HepG2 (cell line): Measurements from ENCODE around the gene ZNF446. TPM values are rescaled to one million over a fixed set of nuclear protein-coding genes. Genes with fewer than 3 reads are reported as not detected.

Experiments
- CBX5 ChIP-seq: sonication (generic); formaldehyde crosslinking; IDR thresholded peaks from 2 replicates; pipeline ENCODE4 v1.4.0; 2020; ENCODE audit warnings: missing genetic modification reagents, borderline replicate concordance
- HHEX ChIP-seq: IDR thresholded peaks from 2 replicates; pipeline ENCODE4 v1.6.1; 2016; ENCODE audit warnings: control low read depth
- KDM1A ChIP-seq: IDR thresholded peaks from 2 replicates; pipeline ENCODE4 v1.6.1; 2016; ENCODE audit warnings: missing compliant biosample characterization
- KLF6 ChIP-seq: IDR thresholded peaks from 2 replicates; pipeline ENCODE4 v1.8.0; 2016; ENCODE audit warnings: missing biosample characterization, missing genetic modification reagents
- MXD3 ChIP-seq: IDR thresholded peaks from 2 replicates; pipeline ENCODE4 v1.6.1; 2016; ENCODE audit warnings: mild to moderate bottlenecking, missing biosample characterization, missing genetic modification reagents
- POGZ ChIP-seq: sonication (generic); formaldehyde crosslinking; IDR thresholded peaks from 2 replicates; pipeline ENCODE4 v1.4.0; 2020; ENCODE audit warnings: mild to moderate bottlenecking, missing genetic modification reagents
- REST ChIP-seq, 2 experiments: IDR thresholded peaks; 2 replicates each; pipeline ENCODE4 v1.6.1; 2011 to 2012; ENCODE audit warnings: low read length in 2 of 2, borderline replicate concordance in 1 of 2, low read depth in 1 of 2, mild to moderate bottlenecking in 1 of 2, moderate library complexity in 1 of 2
- SP1 ChIP-seq, 2 experiments: fragments of 450-650 bp in 1 of 2; sonication (generic) in 1 of 2; formaldehyde crosslinking in 1 of 2; IDR thresholded peaks; 2 replicates each; pipeline versions ENCODE4 v1.4.0 to v1.6.1; 2016 to 2020; ENCODE audit warnings: missing genetic modification reagents in 1 of 2
- SRY ChIP-seq: sonication (generic); formaldehyde crosslinking; IDR thresholded peaks from 2 replicates; pipeline ENCODE4 v1.8.0; 2022; ENCODE audit warnings: mild to moderate bottlenecking, missing genetic modification reagents
- SUZ12 ChIP-seq: fragments of 150-350 bp; IDR thresholded peaks from 2 replicates; pipeline ENCODE4 v1.6.1; 2014; ENCODE audit warnings: low read depth, low read length
- TP53 ChIP-seq: sonication (generic); formaldehyde crosslinking; conservative IDR thresholded peaks from 2 replicates; pipeline ENCODE4 v1.4.0; 2020; ENCODE audit warnings: missing genetic modification reagents
- U2AF2 ChIP-seq: fragments of 200-400 bp; formaldehyde crosslinking; IDR thresholded peaks from 2 replicates; pipeline ENCODE4 v1.6.1; 2017; ENCODE audit warnings: low read depth, mild to moderate bottlenecking, low read length
- ZMYM2 ChIP-seq: sonication (generic); formaldehyde crosslinking; IDR thresholded peaks from 2 replicates; pipeline ENCODE4 v1.8.0; 2022; ENCODE audit warnings: mild to moderate bottlenecking, missing genetic modification reagents
- ZNF12 ChIP-seq: sonication (generic); formaldehyde crosslinking; IDR thresholded peaks from 2 replicates; pipeline ENCODE4 v1.5.0; 2020; ENCODE audit warnings: missing genetic modification reagents
- ZNF354B ChIP-seq: sonication (generic); formaldehyde crosslinking; IDR thresholded peaks from 2 replicates; pipeline ENCODE4 v1.8.0; 2022; ENCODE audit warnings: mild to moderate bottlenecking, missing genetic modification reagents
- ZNF546 ChIP-seq: sonication (generic); formaldehyde crosslinking; conservative IDR thresholded peaks from 2 replicates; pipeline ENCODE4 v1.8.1; 2023; ENCODE audit warnings: mild to moderate bottlenecking, missing genetic modification reagents
- polyA plus RNA-seq, 8 experiments: library from polyadenylated mRNA; depleted of rRNA in 3 of 8; stranded (reverse) in 7 of 8; unstranded in 1 of 8; fragments of >200 nt; fragmentation: Illumina TruSeq in 4 of 8; extraction: Trizol in 4 of 8; gene quantifications; 2 replicates each; pipeline versions ENCODE4 v1.2.1 to v1.2.3, GENCODE V29; 2011 to 2016; ENCODE audit warnings: low read depth in 4 of 8, missing spikeins in 1 of 8, mixed read lengths in 1 of 8; ENCODE audit not compliant: insufficient read depth in 1 of 8
- total RNA-seq, 5 experiments: library from RNA; depleted of rRNA; stranded (reverse); fragments of >200 nt; fragmentation: Illumina TruSeq; extraction: Trizol; gene quantifications; 2 replicates each; pipeline ENCODE4 v1.2.3, GENCODE V29; 2016; ENCODE audit warnings: low read depth in 1 of 5
- TF ChIP-seq, protein P1 (sequence below), 2 experiments: fragments of 450-650 bp in 1 of 2; sonication (generic) in 1 of 2; formaldehyde crosslinking in 1 of 2; IDR thresholded peaks; 2 replicates each; pipeline versions ENCODE4 v1.6.1 to v1.8.0; 2016 to 2022; ENCODE audit warnings: antibody characterized with exemption in 1 of 2, mild to moderate bottlenecking in 1 of 2, missing genetic modification reagents in 1 of 2

The ZNF446 gene
- total and polyA plus RNA-seq, 2 of the 13 experiments (the other 11 are each of a cell fraction or from before 2014, with no cell fraction given) = 3.0 to 3.6 TPM

GRCh38 chr19:58510084-58510862 lies 34.1 kb downstream of the ZNF446 start (continued):
- TF ChIP-seq, protein P1, sequence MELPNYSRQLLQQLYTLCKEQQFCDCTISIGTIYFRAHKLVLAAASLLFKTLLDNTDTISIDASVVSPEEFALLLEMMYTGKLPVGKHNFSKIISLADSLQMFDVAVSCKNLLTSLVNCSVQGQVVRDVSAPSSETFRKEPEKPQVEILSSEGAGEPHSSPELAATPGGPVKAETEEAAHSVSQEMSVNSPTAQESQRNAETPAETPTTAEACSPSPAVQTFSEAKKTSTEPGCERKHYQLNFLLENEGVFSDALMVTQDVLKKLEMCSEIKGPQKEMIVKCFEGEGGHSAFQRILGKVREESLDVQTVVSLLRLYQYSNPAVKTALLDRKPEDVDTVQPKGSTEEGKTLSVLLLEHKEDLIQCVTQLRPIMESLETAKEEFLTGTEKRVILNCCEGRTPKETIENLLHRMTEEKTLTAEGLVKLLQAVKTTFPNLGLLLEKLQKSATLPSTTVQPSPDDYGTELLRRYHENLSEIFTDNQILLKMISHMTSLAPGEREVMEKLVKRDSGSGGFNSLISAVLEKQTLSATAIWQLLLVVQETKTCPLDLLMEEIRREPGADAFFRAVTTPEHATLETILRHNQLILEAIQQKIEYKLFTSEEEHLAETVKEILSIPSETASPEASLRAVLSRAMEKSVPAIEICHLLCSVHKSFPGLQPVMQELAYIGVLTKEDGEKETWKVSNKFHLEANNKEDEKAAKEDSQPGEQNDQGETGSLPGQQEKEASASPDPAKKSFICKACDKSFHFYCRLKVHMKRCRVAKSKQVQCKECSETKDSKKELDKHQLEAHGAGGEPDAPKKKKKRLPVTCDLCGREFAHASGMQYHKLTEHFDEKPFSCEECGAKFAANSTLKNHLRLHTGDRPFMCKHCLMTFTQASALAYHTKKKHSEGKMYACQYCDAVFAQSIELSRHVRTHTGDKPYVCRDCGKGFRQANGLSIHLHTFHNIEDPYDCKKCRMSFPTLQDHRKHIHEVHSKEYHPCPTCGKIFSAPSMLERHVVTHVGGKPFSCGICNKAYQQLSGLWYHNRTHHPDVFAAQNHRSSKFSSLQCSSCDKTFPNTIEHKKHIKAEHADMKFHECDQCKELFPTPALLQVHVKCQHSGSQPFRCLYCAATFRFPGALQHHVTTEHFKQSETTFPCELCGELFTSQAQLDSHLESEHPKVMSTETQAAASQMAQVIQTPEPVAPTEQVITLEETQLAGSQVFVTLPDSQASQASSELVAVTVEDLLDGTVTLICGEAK (IDR thresholded peaks at IDR 0.05) = no peak
- TF ChIP-seq, protein P1 (CRISPR knock-in tag; IDR thresholded peaks at IDR 0.05) = no peak
- TF ChIP-seq SRY (CRISPR knock-in tag) = no peak
- TF ChIP-seq HHEX (CRISPR knock-in tag) = no peak
- no peak for TF ChIP-seq KLF6 (CRISPR knock-in tag)
- no peak for TF ChIP-seq POGZ (CRISPR knock-in tag)
- no peak for TF ChIP-seq ZMYM2 (CRISPR knock-in tag)
- TF ChIP-seq REST (IDR thresholded peaks at IDR 0.05; ENCODE audit: borderline replicate concordance in 1 of 2, low read depth in 1 of 2, low read length in 2 of 2) = no peak
- no peak for TF ChIP-seq SUZ12
- TF ChIP-seq ZNF354B = no peak
- no peak for TF ChIP-seq CBX5 (CRISPR knock-in tag)
- TF ChIP-seq TP53 (CRISPR knock-in tag) = no peak
- no peak for TF ChIP-seq MXD3 (CRISPR knock-in tag)
- no peak for TF ChIP-seq ZNF546 (CRISPR knock-in tag)
- no peak for TF ChIP-seq SP1 (IDR thresholded peaks at IDR 0.05)
- no peak for TF ChIP-seq SP1 (CRISPR knock-in tag; IDR thresholded peaks at IDR 0.05)
- TF ChIP-seq U2AF2 = no peak
- TF ChIP-seq ZNF12 = no peak
- no peak for TF ChIP-seq KDM1A (CRISPR knock-in tag)
